ENCODE measurements around the gene LDHB.

Gene LDHB

GRCh38 chr12:21617030-21617429 lies 40.6 kb downstream of the LDHB start:
- no peak overlapping the region for H3K9ac ChIP-seq
- no peak overlapping the region for H2AFZ ChIP-seq (ENCODE audit: low read depth)
- no peaks in the 10 kb centered on the region for H3K4me1 ChIP-seq (ENCODE audit: low read depth, poor library complexity, severe bottlenecking)
- no peak overlapping the region for H3K4me2 ChIP-seq
- no peaks in the 10 kb centered on the region for H3K79me2 ChIP-seq (ENCODE audit: insufficient read depth, low read depth)
- H4K20me1 ChIP-seq (ENCODE audit: insufficient read depth): no peaks in the 10 kb centered on the region
- no peak overlapping the region for H3K4me3 ChIP-seq (IDR thresholded peaks at IDR 0.05; ENCODE audit: insufficient read depth, low read depth, low read length)
- TF ChIP-seq, protein P1, sequence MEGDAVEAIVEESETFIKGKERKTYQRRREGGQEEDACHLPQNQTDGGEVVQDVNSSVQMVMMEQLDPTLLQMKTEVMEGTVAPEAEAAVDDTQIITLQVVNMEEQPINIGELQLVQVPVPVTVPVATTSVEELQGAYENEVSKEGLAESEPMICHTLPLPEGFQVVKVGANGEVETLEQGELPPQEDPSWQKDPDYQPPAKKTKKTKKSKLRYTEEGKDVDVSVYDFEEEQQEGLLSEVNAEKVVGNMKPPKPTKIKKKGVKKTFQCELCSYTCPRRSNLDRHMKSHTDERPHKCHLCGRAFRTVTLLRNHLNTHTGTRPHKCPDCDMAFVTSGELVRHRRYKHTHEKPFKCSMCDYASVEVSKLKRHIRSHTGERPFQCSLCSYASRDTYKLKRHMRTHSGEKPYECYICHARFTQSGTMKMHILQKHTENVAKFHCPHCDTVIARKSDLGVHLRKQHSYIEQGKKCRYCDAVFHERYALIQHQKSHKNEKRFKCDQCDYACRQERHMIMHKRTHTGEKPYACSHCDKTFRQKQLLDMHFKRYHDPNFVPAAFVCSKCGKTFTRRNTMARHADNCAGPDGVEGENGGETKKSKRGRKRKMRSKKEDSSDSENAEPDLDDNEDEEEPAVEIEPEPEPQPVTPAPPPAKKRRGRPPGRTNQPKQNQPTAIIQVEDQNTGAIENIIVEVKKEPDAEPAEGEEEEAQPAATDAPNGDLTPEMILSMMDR (conservative IDR thresholded peaks at IDR 0.05; ENCODE audit: low read depth, low read length): no peak
- H3K27ac ChIP-seq: no peak overlapping the region
- H3K36me3 ChIP-seq (ENCODE audit: insufficient read depth): no peaks in the 10 kb centered on the region
- H3K27me3 ChIP-seq (ENCODE audit: insufficient read depth, low read depth): no peaks in the 10 kb centered on the region

- H2AFZ ChIP-seq (ENCODE audit: low read depth): no peak overlapping the region
- no peaks in the 10 kb centered on the region for H3K27me3 ChIP-seq (ENCODE audit: insufficient read depth, low read depth)
- H3K79me2 ChIP-seq (ENCODE audit: insufficient read depth, low read depth): no peaks in the 10 kb centered on the region
- no peak overlapping the region for H3K4me3 ChIP-seq (IDR thresholded peaks at IDR 0.05; ENCODE audit: insufficient read depth, low read depth, low read length)
- H3K36me3 ChIP-seq (ENCODE audit: insufficient read depth): no peaks in the 10 kb centered on the region
- TF ChIP-seq, protein P1 (conservative IDR thresholded peaks at IDR 0.05; ENCODE audit: low read depth, low read length): no peak
- H3K4me2 ChIP-seq: no peak overlapping the region
- no peaks in the 10 kb centered on the region for H3K4me1 ChIP-seq (ENCODE audit: low read depth, poor library complexity, severe bottlenecking)
- no peak overlapping the region for H3K9ac ChIP-seq
- no peaks in the 10 kb centered on the region for H4K20me1 ChIP-seq (ENCODE audit: insufficient read depth)
- H3K27ac ChIP-seq: no peak overlapping the region
Observed at GRCh38 chr12:21615431-21615830, 42.2 kb downstream of the LDHB start.

DNA sequence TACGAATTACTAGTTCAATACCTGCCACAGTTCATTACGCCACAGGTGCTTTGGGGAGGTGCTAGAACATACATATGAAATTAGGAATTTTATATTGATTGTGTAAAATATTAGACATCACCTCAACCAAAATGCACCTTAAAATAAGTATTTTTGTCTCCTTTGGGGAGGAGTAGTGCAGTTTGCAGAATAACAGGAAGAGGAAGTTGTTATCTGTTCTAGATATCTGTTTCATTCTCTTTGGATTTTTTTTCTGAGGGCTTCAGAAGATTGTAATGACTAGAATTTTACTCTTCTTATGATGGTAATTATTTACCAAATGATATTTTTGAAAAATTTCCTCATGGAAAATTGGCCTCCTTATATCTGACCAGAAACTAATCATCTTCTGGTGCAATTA lies 43.1 kb downstream of the LDHB start:
- no peak overlapping the region for H3K9ac ChIP-seq
- H2AFZ ChIP-seq (ENCODE audit: low read depth): no peak overlapping the region
- H3K79me2 ChIP-seq (ENCODE audit: insufficient read depth, low read depth): no peaks in the 10 kb centered on the region
- no peak overlapping the region for H3K27ac ChIP-seq
- TF ChIP-seq, protein P1 (conservative IDR thresholded peaks at IDR 0.05; ENCODE audit: low read depth, low read length): no peak
- no peaks in the 10 kb centered on the region for H3K36me3 ChIP-seq (ENCODE audit: insufficient read depth)
- H4K20me1 ChIP-seq (ENCODE audit: insufficient read depth): no peaks in the 10 kb centered on the region
- H3K4me3 ChIP-seq (IDR thresholded peaks at IDR 0.05; ENCODE audit: insufficient read depth, low read depth, low read length): no peak overlapping the region
- no peaks in the 10 kb centered on the region for H3K27me3 ChIP-seq (ENCODE audit: insufficient read depth, low read depth)
- H3K4me1 ChIP-seq (ENCODE audit: low read depth, poor library complexity, severe bottlenecking): no peaks in the 10 kb centered on the region
- no peak overlapping the region for H3K4me2 ChIP-seq

DNA sequence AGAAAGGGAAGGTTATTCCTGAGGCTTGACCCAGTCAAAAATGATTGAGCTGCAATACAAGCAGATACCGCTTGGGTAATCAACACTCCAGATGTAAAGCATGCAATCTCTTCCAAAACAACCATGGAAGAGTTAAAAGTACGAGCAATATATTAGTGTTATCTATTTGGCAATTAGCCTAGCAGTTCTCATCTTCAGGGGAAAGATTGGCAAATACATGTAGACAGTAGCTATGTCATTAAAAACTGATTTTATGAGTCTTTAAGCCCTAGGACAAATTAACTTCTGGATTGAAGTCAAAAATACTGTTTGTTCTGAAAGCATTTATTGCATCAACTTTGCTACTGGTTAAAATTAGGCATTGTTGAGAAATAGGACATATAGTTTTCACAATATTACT lies 43.7 kb downstream of the LDHB start:
- Histone ChIP-seq H3K9ac (no peak overlapping the region), H3K27me3 (ENCODE audit: insufficient read depth, low read depth) (no peaks in the 10 kb centered on the region), H4K20me1 (ENCODE audit: insufficient read depth) (no peaks in the 10 kb centered on the region), H3K4me2 (no peak overlapping the region), H3K36me3 (ENCODE audit: insufficient read depth) (no peaks in the 10 kb centered on the region), H2AFZ (ENCODE audit: low read depth) (no peak overlapping the region), H3K4me1 (ENCODE audit: low read depth, poor library complexity, severe bottlenecking) (no peaks in the 10 kb centered on the region), H3K4me3 (IDR thresholded peaks at IDR 0.05; ENCODE audit: insufficient read depth, low read depth, low read length) (no peak overlapping the region), H3K79me2 (ENCODE audit: insufficient read depth, low read depth) (no peaks in the 10 kb centered on the region), H3K27ac (no peak overlapping the region)
- TF ChIP-seq, protein P1 (conservative IDR thresholded peaks at IDR 0.05; ENCODE audit: low read depth, low read length): no peak
